ENCODE results near the gene ZNF57.
"Not testable (repeated sequence)": the region's sequence is repeated elsewhere in the genome, so short reads cannot be mapped to it uniquely, and the experiment has no call there.

ZNF57 gene

GRCh38 chr19:2952953-2953481, 52.3 kb downstream of the ZNF57 start:
- DNase-seq (ENCODE audit: low read depth in 2 of 2), result no peak

- no peak for DNase-seq (ENCODE audit: low read depth in 2 of 2)
Measured at GRCh38 chr19:2957160-2957559, 56.4 kb downstream of the ZNF57 start.

- no peak for DNase-seq (ENCODE audit: low read depth in 2 of 2)
Measured at GRCh38 chr19:2960120-2960519, 59.4 kb downstream of the ZNF57 start.

GRCh38 chr19:2962018-2962670, 61.4 kb downstream of the ZNF57 start:
- DNase-seq (ENCODE audit: low read depth in 2 of 2), result no peak

- DNase-seq (ENCODE audit: low read depth in 2 of 2), result no peak
Measured at GRCh38 chr19:2963122-2963521, 62.4 kb downstream of the ZNF57 start.

GRCh38 chr19:2963631-2964030, 62.9 kb downstream of the ZNF57 start:
- not testable (repeated sequence) for DNase-seq (ENCODE audit: low read depth in 2 of 2)

- DNase-seq (ENCODE audit: low read depth in 2 of 2), result no peak
Measured at GRCh38 chr19:2964874-2965273, 64.1 kb downstream of the ZNF57 start.

GRCh38 chr19:2967972-2968371, 67.2 kb downstream of the ZNF57 start:
- DNase-seq (ENCODE audit: low read depth in 2 of 2), result no peak

Data from stimulated activated CD8-positive, alpha-beta memory T cell treated with anti-CD3 and anti-CD28 coated beads, Interleukin-7, amount 100 ng/mL, for 1 hour (primary cell).